Keratinocyte (primary cell): ENCODE data around the gene KRTAP24-1. TPM values are rescaled to one million over a fixed set of nuclear protein-coding genes. Genes with fewer than 3 reads are reported as not detected.

Experiments
- DNase-seq: peaks from one replicate; pipeline ENCODE4 v3.0.0-alpha.2; 2011; ENCODE audit warnings: low read depth, missing footprints, low spot score
- FAIRE-seq: peaks from 2 replicates; lab custom pipeline; 2011; peaks lifted over from hg19 to GRCh38; lab: Jason Lieb, UNC
- H2AFZ ChIP-seq: 2 replicates; pipeline ENCODE4 v1.6.0; 2012; ENCODE audit warnings: low read length, control low read depth, inconsistent platforms; ENCODE audit not compliant: control insufficient read depth
- H3K27ac ChIP-seq: 2 replicates; pipeline ENCODE4 v1.5.1; 2011; ENCODE audit warnings: low read length; ENCODE audit not compliant: control insufficient read depth, insufficient read depth
- H3K27me3 ChIP-seq: 3 replicates; pipeline ENCODE4 v1.6.0; 2011; ENCODE audit warnings: low read length; ENCODE audit not compliant: control insufficient read depth, insufficient read depth; ENCODE audit errors: extremely low read depth
- H3K36me3 ChIP-seq, 2 experiments: 2 replicates in 1 of 2; 3 replicates in 1 of 2; pipeline ENCODE4 v1.5.1; 2011; ENCODE audit warnings: low read length in 2 of 2, mild to moderate bottlenecking in 1 of 2; ENCODE audit not compliant: control insufficient read depth in 2 of 2, insufficient read depth in 2 of 2; ENCODE audit errors: extremely low read depth in 1 of 2
- H3K4me1 ChIP-seq: 3 replicates; pipeline ENCODE4 v1.5.1; 2011; ENCODE audit warnings: low read length; ENCODE audit not compliant: control insufficient read depth, insufficient read depth; ENCODE audit errors: extremely low read depth
- H3K4me2 ChIP-seq: 3 replicates; pipeline ENCODE4 v1.6.0; 2011; ENCODE audit warnings: low read depth, low read length; ENCODE audit not compliant: control insufficient read depth, insufficient read depth; ENCODE audit errors: extremely low read depth
- H3K4me3 ChIP-seq, 3 experiments: fragments of 200-600 bp in 1 of 3; sonication (generic) in 1 of 3; 2 replicates in 2 of 3; 3 replicates in 1 of 3; pipeline ENCODE4 v1.5.1; 2011 to 2016; ENCODE audit warnings: low read length in 3 of 3, mild to moderate bottlenecking in 3 of 3, control low read depth in 2 of 3, inconsistent platforms in 1 of 3, low read depth in 1 of 3, mixed read lengths in 1 of 3, mixed run types in 1 of 3, moderate library complexity in 1 of 3; ENCODE audit not compliant: control insufficient read depth in 2 of 3, insufficient read depth in 2 of 3; ENCODE audit errors: extremely low read depth in 1 of 3
- H3K79me2 ChIP-seq: 2 replicates; pipeline ENCODE4 v1.6.0; 2012; ENCODE audit warnings: low read length; ENCODE audit not compliant: control insufficient read depth, insufficient read depth
- H3K9ac ChIP-seq: 3 replicates; pipeline ENCODE4 v1.6.0; 2011; ENCODE audit warnings: low read length; ENCODE audit not compliant: control insufficient read depth, insufficient read depth; ENCODE audit errors: extremely low read depth
- H3K9me1 ChIP-seq: 3 replicates; pipeline ENCODE4 v1.6.0; 2011; ENCODE audit warnings: low read length; ENCODE audit not compliant: control insufficient read depth, insufficient read depth; ENCODE audit errors: extremely low read depth
- H3K9me3 ChIP-seq: 2 replicates; pipeline ENCODE4 v1.5.1; 2012; ENCODE audit warnings: low read depth, low read length; ENCODE audit not compliant: control insufficient read depth
- H4K20me1 ChIP-seq: 3 replicates; pipeline ENCODE4 v1.6.0; 2011; ENCODE audit warnings: low read length; ENCODE audit not compliant: control insufficient read depth, insufficient read depth; ENCODE audit errors: extremely low read depth
- CTCF ChIP-seq, 3 experiments: IDR thresholded peaks in 1 of 3; conservative IDR thresholded peaks in 1 of 3; optimal IDR thresholded peaks in 1 of 3; 2 replicates in 2 of 3; 3 replicates in 1 of 3; pipeline versions ENCODE3 to v1.5.1; 2011; ENCODE audit warnings: low read length in 3 of 3, mild to moderate bottlenecking in 3 of 3, moderate library complexity in 2 of 3, control low read depth in 1 of 3, inconsistent platforms in 1 of 3; ENCODE audit not compliant: insufficient read depth in 2 of 3; ENCODE audit errors: extremely low read depth in 1 of 3
- EZH2 ChIP-seq: IDR thresholded peaks from one replicate; pipeline ENCODE4 v1.6.1; 2012; ENCODE audit warnings: inconsistent platforms, mild to moderate bottlenecking, low read length, moderate library complexity
- dilution Hi-C: fragments of 300-500 bp; cut with MboI; formaldehyde crosslinking; loops from one replicate; pipeline ENCODE4 v1.7.0; 2020; ENCODE audit warnings: low sequenced_read_pairs; ENCODE audit not compliant: extremely low pct_ligation_motif_present
- polyA plus RNA-seq, 5 experiments: library from polyadenylated mRNA; depleted of rRNA in 3 of 5; stranded (reverse) in 3 of 5; stranded (forward) in 1 of 5; unstranded in 1 of 5; fragments of >200 nt; gene quantifications; 1 replicate in 1 of 5; 2 replicates in 3 of 5; 3 replicates in 1 of 5; pipeline versions ENCODE4 v1.2.1 to v1.2.3, GENCODE V29; 2011 to 2012; ENCODE audit warnings: missing spikeins in 2 of 5, low read depth in 1 of 5, low replicate concordance in 1 of 5

KRTAP24-1 gene
- polyA plus RNA-seq, 1 donor (not counting 4 experiments of a cell fraction or from before 2014, with no cell fraction given) = not detected

GRCh38 chr21:30315701-30316100 lies 33.0 kb upstream of the KRTAP24-1 start:
- no peaks in the 10 kb centered on the region for H3K79me2 ChIP-seq
- H3K36me3 ChIP-seq = no peaks in the 10 kb centered on the region
- peaks cover 3% of the 10 kb centered on the region for H3K27me3 ChIP-seq
- no peak overlapping the region for H2AFZ ChIP-seq
- no peaks in the 10 kb centered on the region for H4K20me1 ChIP-seq
- H3K9ac ChIP-seq = no peak overlapping the region
- no peaks in the 10 kb centered on the region for H3K4me1 ChIP-seq
- no peaks in the 10 kb centered on the region for H3K9me1 ChIP-seq
- dilution Hi-C loops = no loop called here
- FAIRE-seq (no peak), DNase-seq (no peak)
- no peak overlapping the region for H3K4me2 ChIP-seq
- TF ChIP-seq EZH2 (no peak), CTCF (optimal IDR thresholded peaks at IDR 0.05 in 1 of 3, IDR thresholded peaks at IDR 0.05 in 1 of 3, conservative IDR thresholded peaks at IDR 0.05 in 1 of 3; ENCODE audit: extremely low read depth in 1 of 3, insufficient read depth in 2 of 3, low read length in 3 of 3) (no peak)
- H3K27ac ChIP-seq = no peak overlapping the region
- H3K9me3 ChIP-seq = no peaks in the 10 kb centered on the region
- no peak overlapping the region for H3K4me3 ChIP-seq

- Histone ChIP-seq H3K36me3 (no peaks in the 10 kb centered on the region), H3K79me2 (no peaks in the 10 kb centered on the region), H3K4me1 (no peaks in the 10 kb centered on the region), H4K20me1 (no peaks in the 10 kb centered on the region), H3K27ac (no peak overlapping the region), H3K27me3 (no peaks in the 10 kb centered on the region), H3K4me3 (no peak overlapping the region), H3K9ac (no peak overlapping the region), H3K4me2 (no peak overlapping the region), H2AFZ (no peak overlapping the region), H3K9me1 (no peaks in the 10 kb centered on the region), H3K9me3 (no peaks in the 10 kb centered on the region)
- FAIRE-seq (no peak), DNase-seq (no peak)
- dilution Hi-C loops = no loop called here
- TF ChIP-seq CTCF (optimal IDR thresholded peaks at IDR 0.05 in 1 of 3, IDR thresholded peaks at IDR 0.05 in 1 of 3, conservative IDR thresholded peaks at IDR 0.05 in 1 of 3; ENCODE audit: extremely low read depth in 1 of 3, insufficient read depth in 2 of 3, low read length in 3 of 3) (no peak), EZH2 (no peak)
Observed at GRCh38 chr21:30306884-30307283, 24.1 kb upstream of the KRTAP24-1 start.
